Right atrium auricular region (tissue), 2 donors: ENCODE results near the gene GRM4. TPM values are rescaled to one million over a fixed set of nuclear protein-coding genes. Genes with fewer than 3 reads are reported as not detected.
A peak's percentile ranks its signal among the peaks of the same experiment; 100 is the strongest.

ENCODE experiments used
- DNase-seq: peaks from one replicate; pipeline ENCODE4 v3.0.0-alpha.2; 2019; ENCODE audit warnings: low spot score
- H3K27ac ChIP-seq, 2 donors: fragments of 200-600 bp; sonication (generic); 1 replicate in 1 of 2; 2 replicates in 1 of 2; pipeline ENCODE4 v1.5.1; 2016 to 2019
- H3K27me3 ChIP-seq, 2 donors: fragments of 200-600 bp; sonication (generic); one replicate each; pipeline versions ENCODE4 v1.5.1 to v1.6.0; 2017 to 2019
- H3K36me3 ChIP-seq: fragments of 200-600 bp; sonication (generic); one replicate; pipeline ENCODE4 v1.5.1; 2016
- H3K4me1 ChIP-seq, 2 donors: fragments of 200-600 bp; sonication (generic); one replicate each; pipeline versions ENCODE4 v1.5.1 to v1.6.0; 2017 to 2019
- H3K4me3 ChIP-seq, 2 donors: fragments of 200-600 bp; sonication (generic); 1 replicate in 1 of 2; 2 replicates in 1 of 2; pipeline ENCODE4 v1.5.1; 2017 to 2019; ENCODE audit warnings: mild to moderate bottlenecking in 1 of 2, moderate library complexity in 1 of 2
- H3K9me3 ChIP-seq, 2 donors: fragments of 200-600 bp; sonication (generic); one replicate each; pipeline ENCODE4 v1.5.1; 2019
- total RNA-seq, 2 donors: library from RNA; depleted of rRNA; stranded (reverse); fragments of >200 nt; gene quantifications; one replicate each; pipeline ENCODE4 v1.1.0, GENCODE V29; 2016
- TF ChIP-seq, protein P1 (sequence below), 2 donors: fragments of 200-600 bp; sonication (generic); IDR thresholded peaks; one replicate each; pipeline ENCODE4 v1.5.1; 2019; ENCODE audit warnings: antibody characterized with exemption in 2 of 2

Gene GRM4
- total RNA-seq, 2 donors from 2014 or later, result not detected

GRCh38 chr6:34155471-34156300 lies 9.8 kb upstream of the GRM4 start:
- DNase-seq, result no peak
- TF ChIP-seq, protein P1, sequence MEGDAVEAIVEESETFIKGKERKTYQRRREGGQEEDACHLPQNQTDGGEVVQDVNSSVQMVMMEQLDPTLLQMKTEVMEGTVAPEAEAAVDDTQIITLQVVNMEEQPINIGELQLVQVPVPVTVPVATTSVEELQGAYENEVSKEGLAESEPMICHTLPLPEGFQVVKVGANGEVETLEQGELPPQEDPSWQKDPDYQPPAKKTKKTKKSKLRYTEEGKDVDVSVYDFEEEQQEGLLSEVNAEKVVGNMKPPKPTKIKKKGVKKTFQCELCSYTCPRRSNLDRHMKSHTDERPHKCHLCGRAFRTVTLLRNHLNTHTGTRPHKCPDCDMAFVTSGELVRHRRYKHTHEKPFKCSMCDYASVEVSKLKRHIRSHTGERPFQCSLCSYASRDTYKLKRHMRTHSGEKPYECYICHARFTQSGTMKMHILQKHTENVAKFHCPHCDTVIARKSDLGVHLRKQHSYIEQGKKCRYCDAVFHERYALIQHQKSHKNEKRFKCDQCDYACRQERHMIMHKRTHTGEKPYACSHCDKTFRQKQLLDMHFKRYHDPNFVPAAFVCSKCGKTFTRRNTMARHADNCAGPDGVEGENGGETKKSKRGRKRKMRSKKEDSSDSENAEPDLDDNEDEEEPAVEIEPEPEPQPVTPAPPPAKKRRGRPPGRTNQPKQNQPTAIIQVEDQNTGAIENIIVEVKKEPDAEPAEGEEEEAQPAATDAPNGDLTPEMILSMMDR (IDR thresholded peaks at IDR 0.05), result no peak
- H3K9me3 ChIP-seq, result peaks cover 0 to 20% of the 10 kb centered on the region in 2 donors
- no peaks in the 10 kb centered on the region for H3K36me3 ChIP-seq
- peaks cover 0 to 5% of the 10 kb centered on the region in 2 donors for H3K27me3 ChIP-seq
- no peak overlapping the region for H3K4me3 ChIP-seq
- H3K4me1 ChIP-seq, result peaks cover 0 to 9% of the 10 kb centered on the region in 2 donors
- no peak overlapping the region for H3K27ac ChIP-seq

GRCh38 chr6:34154668-34155447 lies 9.0 kb upstream of the GRM4 start:
- peaks cover 0 to 13% of the 10 kb centered on the region in 2 donors for H3K9me3 ChIP-seq
- DNase-seq, result no peak
- peaks cover 0 to 9% of the 10 kb centered on the region in 2 donors for H3K4me1 ChIP-seq
- peaks cover 0 to 9% of the 10 kb centered on the region in 2 donors for H3K27me3 ChIP-seq
- TF ChIP-seq, protein P1 (IDR thresholded peaks at IDR 0.05), result peak; percentile 95 to 100
- no peaks in the 10 kb centered on the region for H3K36me3 ChIP-seq
- no peak overlapping the region for H3K27ac ChIP-seq
- H3K4me3 ChIP-seq, result peak overlapping the region in 1 of 2 donors; percentile 17

GRCh38 chr6:34152806-34153520 lies 7.1 kb upstream of the GRM4 start:
- Histone ChIP-seq H3K4me3 (no peak overlapping the region), H3K36me3 (no peaks in the 10 kb centered on the region), H3K4me1 (peaks cover 0 to 9% of the 10 kb centered on the region in 2 donors), H3K27me3 (peaks cover 0 to 9% of the 10 kb centered on the region in 2 donors), H3K9me3 (no peaks in the 10 kb centered on the region), H3K27ac (no peak overlapping the region)
- TF ChIP-seq, protein P1 (IDR thresholded peaks at IDR 0.05), result no peak
- no peak for DNase-seq

DNA sequence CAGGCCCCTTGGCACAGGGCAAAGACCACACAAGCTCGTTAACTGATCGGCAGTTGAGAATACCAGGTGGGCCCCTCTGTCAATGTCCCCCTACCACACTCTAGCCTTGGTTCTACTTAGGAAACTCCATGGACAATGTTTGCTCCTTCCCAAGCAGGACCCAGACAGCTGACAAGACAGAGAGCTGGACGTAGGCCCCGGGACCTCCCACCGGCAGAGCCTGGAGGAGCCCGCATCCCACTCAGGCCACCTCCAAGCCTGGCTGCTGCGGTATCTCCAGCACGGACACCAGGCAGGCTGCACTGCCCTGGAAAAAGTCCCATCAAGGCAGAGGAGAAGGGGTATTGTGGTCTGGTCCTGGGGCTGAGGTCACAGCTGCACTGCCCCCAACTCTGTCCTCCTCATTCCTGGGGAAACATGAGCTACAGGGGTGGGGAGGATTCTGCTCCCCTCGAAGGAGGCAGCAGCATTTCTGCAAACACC lies 6.2 kb upstream of the GRM4 start:
- peaks cover 0 to 9% of the 10 kb centered on the region in 2 donors for H3K27me3 ChIP-seq
- no peak for DNase-seq
- TF ChIP-seq, protein P1 (IDR thresholded peaks at IDR 0.05), result no peak

DNA sequence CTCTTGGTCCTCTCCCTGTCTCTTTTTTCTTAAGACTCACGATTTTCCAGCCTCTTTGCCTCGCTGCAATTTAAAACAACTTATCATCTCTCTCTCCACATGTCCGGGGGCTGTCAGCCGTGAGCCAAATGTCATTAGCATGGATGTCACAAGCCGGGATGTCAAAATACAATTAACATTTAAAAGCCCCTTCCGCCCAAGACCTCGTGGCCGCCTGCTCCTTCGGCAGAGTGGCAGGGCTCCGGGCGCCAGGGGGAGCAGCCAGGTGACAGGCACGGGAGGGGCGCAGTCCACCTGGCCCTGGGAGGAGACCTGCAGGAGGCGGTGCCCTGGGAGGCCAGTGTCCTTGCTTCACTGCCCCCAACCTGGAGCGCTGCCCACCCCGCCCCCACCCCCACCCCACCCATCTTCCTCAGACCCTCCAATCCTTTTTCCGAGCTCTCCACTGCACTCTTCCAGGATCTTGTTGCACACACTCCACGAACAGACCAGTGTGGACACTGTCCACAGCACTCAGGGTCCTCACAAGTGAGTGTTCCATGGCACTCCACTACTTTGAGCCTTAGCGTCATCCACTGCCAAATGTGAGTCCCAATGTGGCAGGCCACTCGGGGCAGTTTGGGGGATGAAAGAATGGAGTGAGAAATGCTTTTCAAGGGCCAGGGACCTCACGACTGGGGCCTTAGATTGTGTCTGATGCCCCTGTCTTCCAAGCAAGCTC lies 5.6 kb upstream of the GRM4 start:
- peaks cover 0 to 9% of the 10 kb centered on the region in 2 donors for H3K4me1 ChIP-seq
- no peak overlapping the region for H3K27ac ChIP-seq
- H3K4me3 ChIP-seq, result no peak overlapping the region
- H3K9me3 ChIP-seq, result no peaks in the 10 kb centered on the region
- peaks cover 0 to 9% of the 10 kb centered on the region in 2 donors for H3K27me3 ChIP-seq
- DNase-seq, result no peak
- TF ChIP-seq, protein P1 (IDR thresholded peaks at IDR 0.05), result no peak
- no peaks in the 10 kb centered on the region for H3K36me3 ChIP-seq

More for the DNA sequence above, 6.2 kb upstream of the GRM4 start:
- H3K9me3 ChIP-seq, result no peaks in the 10 kb centered on the region
- no peak overlapping the region for H3K4me3 ChIP-seq
- H3K27ac ChIP-seq, result no peak overlapping the region
- H3K36me3 ChIP-seq, result no peaks in the 10 kb centered on the region
- peaks cover 0 to 9% of the 10 kb centered on the region in 2 donors for H3K4me1 ChIP-seq
